Coronary artery (tissue), 2 donors: ENCODE data around the gene ASAP3.

Source experiments
- DNase-seq: peaks from one replicate; pipeline ENCODE4 v3.0.0-alpha.2; 2017; ENCODE audit warnings: low spot score
- H3K27ac ChIP-seq, 2 donors: fragments of 200-600 bp; sonication (generic); one replicate each; pipeline ENCODE4 v1.5.1; 2016 to 2019
- H3K4me3 ChIP-seq: fragments of 200-600 bp; sonication (generic); 2 replicates; pipeline ENCODE4 v1.5.1; 2016; ENCODE audit warnings: mild to moderate bottlenecking, moderate library complexity
- TF ChIP-seq, protein P1 (sequence below): fragments of 200-600 bp; sonication (generic); IDR thresholded peaks from one replicate; pipeline ENCODE4 v1.5.1; 2019; ENCODE audit warnings: antibody characterized with exemption

ASAP3 gene

DNA sequence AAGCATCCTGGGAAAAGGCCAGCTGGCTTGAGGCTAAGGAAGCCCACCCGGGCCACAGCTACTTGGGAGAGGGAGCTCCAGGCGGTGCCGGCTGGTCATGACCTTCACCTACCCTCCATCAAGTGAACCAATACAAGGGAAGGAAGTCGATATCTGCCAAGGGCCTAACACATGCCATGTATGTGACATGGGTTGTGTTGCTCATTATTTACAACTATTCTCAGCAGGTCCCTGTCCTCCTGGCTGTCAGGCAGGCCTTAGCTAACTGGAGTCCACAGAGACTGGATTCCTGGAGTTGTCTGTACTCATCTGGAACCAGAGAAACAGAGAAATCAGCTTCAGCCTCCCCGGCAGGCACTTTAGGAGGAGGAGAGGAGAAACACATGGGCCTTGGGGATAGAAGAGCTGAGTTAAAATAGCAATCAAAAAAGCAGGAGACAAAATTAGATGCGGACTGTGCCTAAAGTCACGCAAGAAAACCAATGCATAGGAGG, 75.1 kb downstream of the ASAP3 start:
- TF ChIP-seq, protein P1, sequence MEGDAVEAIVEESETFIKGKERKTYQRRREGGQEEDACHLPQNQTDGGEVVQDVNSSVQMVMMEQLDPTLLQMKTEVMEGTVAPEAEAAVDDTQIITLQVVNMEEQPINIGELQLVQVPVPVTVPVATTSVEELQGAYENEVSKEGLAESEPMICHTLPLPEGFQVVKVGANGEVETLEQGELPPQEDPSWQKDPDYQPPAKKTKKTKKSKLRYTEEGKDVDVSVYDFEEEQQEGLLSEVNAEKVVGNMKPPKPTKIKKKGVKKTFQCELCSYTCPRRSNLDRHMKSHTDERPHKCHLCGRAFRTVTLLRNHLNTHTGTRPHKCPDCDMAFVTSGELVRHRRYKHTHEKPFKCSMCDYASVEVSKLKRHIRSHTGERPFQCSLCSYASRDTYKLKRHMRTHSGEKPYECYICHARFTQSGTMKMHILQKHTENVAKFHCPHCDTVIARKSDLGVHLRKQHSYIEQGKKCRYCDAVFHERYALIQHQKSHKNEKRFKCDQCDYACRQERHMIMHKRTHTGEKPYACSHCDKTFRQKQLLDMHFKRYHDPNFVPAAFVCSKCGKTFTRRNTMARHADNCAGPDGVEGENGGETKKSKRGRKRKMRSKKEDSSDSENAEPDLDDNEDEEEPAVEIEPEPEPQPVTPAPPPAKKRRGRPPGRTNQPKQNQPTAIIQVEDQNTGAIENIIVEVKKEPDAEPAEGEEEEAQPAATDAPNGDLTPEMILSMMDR = no peak
- no peak overlapping the region for H3K27ac ChIP-seq
- H3K4me3 ChIP-seq = no peak overlapping the region
- no peak for DNase-seq

DNA sequence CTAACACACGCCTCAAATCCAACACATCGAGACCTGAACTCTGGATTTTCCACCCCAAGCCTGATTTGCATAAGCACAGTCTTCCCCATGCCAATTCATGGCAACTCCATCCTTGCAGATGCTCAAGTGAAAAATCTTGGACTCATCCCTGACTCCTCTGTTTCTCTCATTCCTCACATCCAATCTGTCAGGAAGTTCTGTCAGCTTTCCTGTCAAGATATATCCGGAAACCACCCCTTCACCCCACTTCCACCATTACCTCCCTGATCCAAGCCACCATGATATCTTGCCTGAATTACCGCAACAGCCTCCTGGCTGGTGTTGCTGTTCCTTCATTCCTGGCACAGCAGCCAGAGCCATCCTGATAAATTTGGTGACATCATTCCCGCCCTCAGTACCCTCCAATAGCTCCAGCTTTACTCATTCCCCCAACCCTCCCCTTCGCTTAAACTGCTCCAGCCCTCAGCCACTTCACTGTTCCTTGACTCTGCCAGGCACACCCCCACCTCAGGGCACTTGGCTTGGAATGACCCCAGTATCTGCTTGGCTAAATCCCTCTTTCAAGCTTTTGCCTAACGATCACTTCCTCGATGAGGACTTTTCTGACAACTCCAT, 76.9 kb downstream of the ASAP3 start:
- no peak overlapping the region for H3K4me3 ChIP-seq
- peak overlapping the region in 1 of 2 donors; percentile 29 for H3K27ac ChIP-seq
- TF ChIP-seq, protein P1 = no peak
- no peak for DNase-seq

DNA sequence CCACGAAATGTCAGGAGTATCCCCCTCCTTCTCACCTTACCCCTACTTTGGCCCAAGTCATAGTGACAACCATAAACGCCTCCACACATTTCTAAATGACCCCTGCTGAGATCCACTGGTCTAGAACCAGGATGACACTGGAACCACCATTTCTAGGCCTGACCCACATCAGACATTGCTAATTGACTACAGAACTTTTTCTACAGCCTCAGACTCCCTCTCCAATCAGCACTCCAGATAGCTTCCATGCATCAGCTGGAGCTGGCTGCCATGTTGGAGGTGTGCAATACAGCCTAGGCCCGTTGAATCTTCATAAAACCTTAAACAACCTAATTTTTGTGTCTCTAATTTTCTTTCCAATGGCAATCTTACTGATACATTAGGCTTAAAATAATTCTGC, 78.0 kb downstream of the ASAP3 start:
- Histone ChIP-seq H3K4me3 (no peak overlapping the region), H3K27ac (no peak overlapping the region)
- TF ChIP-seq, protein P1 = no peak
- DNase-seq = no peak

DNA sequence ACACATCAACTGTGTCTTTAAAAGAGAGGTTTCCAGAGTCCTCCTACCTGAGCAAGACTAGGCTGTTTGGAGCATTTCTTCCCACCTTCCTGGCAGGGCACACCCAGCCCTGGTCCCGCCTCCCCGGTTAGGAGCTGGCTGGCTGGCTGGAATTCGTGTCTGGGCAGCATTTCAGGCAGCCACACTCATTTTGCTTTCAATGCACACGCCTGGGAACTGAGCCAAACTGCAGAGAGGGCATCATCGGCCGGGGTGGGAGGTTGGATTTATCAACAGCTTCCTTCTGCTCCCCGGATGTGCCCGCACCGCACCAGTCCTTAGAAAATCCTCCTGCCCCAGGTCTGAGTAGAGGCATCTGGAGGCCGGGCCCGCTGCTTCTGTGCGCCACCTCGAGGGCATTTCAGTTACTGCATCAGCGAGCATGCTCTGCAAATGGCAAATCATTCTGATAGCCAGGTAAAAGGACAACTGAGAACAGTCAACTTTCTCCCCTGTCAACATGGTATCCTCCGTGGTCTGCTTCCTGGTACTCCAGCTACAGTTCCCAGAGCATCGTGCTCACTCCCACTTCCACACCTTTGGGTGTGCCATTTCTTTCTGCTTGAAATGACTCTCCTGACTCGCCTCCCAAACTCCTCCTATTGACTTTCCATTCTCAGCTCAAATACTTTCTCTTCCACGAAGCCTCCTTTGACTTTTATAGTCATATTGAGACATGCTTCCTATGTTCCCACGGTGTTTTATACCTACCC, 80.1 kb downstream of the ASAP3 start:
- DNase-seq = peak; percentile 90
- H3K27ac ChIP-seq = peak overlapping the region; percentile 18 to 78
- peak overlapping the region; percentile 46 for H3K4me3 ChIP-seq
- TF ChIP-seq, protein P1 = peak; percentile 89

DNA sequence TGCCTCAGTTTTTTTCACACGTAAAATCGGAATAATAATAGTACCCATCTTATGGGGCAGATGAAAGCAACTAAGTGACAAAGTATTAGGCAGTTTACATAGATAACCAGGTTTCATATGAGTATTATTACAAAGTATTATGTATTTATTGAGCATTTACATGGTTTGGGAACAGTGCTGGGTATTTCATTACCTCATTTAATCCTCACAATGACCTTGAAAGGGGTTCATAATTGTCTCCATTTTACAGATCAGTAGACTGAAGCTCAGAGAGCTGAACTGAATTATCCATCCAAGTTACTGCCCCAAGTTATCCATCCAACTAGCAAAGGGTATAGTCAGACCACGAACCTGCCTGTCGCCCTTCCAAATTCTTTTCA, 80.6 kb downstream of the ASAP3 start:
- no peak for DNase-seq
- Histone ChIP-seq H3K4me3 (peak overlapping the region; percentile 46), H3K27ac (peak overlapping the region; percentile 18 to 78)
- TF ChIP-seq, protein P1 = no peak

DNA sequence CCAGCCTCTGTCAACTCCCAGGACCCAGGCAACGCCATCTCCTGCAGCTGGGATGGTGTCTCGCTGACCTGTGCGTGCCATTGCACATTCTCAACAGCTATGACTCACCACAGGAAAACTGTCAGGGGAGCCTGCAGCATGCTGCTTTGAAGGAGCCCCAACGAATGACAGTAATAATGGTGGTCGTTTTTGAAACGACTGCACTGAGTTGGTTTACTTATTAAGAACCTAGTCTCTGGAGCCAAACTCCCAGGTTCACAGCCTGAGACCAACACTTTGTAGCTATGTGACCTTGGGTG, 81.0 kb downstream of the ASAP3 start:
- Histone ChIP-seq H3K27ac (peak overlapping the region in 1 of 2 donors; percentile 48), H3K4me3 (no peak overlapping the region)
- no peak for DNase-seq
- TF ChIP-seq, protein P1 = no peak
